ENCODE results near the gene KPNA1.

KPNA1 gene

GRCh38 chr3:122514123-122515019 is at the start of gene KPNA1:
Gene KPNA1, minus strand, starts transcription at chr3:122514939. Its CDS starts 18,374 bp downstream, at chr3:122496565.
- peak; percentile 87 for DNase-seq

- DNase-seq, result peak; percentile 84
Observed at GRCh38 chr3:122564155-122564912, 49.6 kb upstream of the KPNA1 start, which contains the start of the genes DTX3L and PARP9. Gene DTX3L, plus strand, starts transcription at chr3:122564338. Its CDS starts 89 bp downstream, at chr3:122564427. Gene PARP9, minus strand, starts transcription at chr3:122564300. Its CDS starts 4,680 bp downstream, at chr3:122559620.

GRCh38 chr3:122563717-122564025 is 48.9 kb upstream of the KPNA1 start:
- peak; percentile 39 for DNase-seq

- DNase-seq, result no peak
Observed at GRCh38 chr3:122562923-122563716, 48.4 kb upstream of the KPNA1 start.

GRCh38 chr3:122560680-122561079 is 45.9 kb upstream of the KPNA1 start:
- peak; percentile 57 for DNase-seq

GRCh38 chr3:122559906-122560305 is 45.2 kb upstream of the KPNA1 start:
- DNase-seq, result no peak

GRCh38 chr3:122558605-122559004 is 43.9 kb upstream of the KPNA1 start:
- DNase-seq, result no peak

- no peak for DNase-seq
Observed at GRCh38 chr3:122557356-122557755, 42.6 kb upstream of the KPNA1 start.

GRCh38 chr3:122555275-122556071 is 40.7 kb upstream of the KPNA1 start:
- DNase-seq, result no peak

- DNase-seq, result no peak
Observed at GRCh38 chr3:122553171-122553570, 38.4 kb upstream of the KPNA1 start.

GRCh38 chr3:122548619-122549018 is 33.9 kb upstream of the KPNA1 start:
- DNase-seq, result no peak

GRCh38 chr3:122548076-122548475 is 33.3 kb upstream of the KPNA1 start:
- no peak for DNase-seq

GRCh38 chr3:122546151-122546550 is 31.4 kb upstream of the KPNA1 start:
- no peak for DNase-seq

- DNase-seq, result no peak
Observed at GRCh38 chr3:122538956-122539490, 24.3 kb upstream of the KPNA1 start.

- no peak for DNase-seq
Observed at GRCh38 chr3:122536632-122537001, 21.9 kb upstream of the KPNA1 start.

GRCh38 chr3:122535964-122536631 is 21.4 kb upstream of the KPNA1 start:
- DNase-seq, result no peak

GRCh38 chr3:122533931-122534334 is 19.2 kb upstream of the KPNA1 start:
- DNase-seq, result peak; percentile 48

GRCh38 chr3:122533480-122533879 is 18.7 kb upstream of the KPNA1 start:
- no peak for DNase-seq

GRCh38 chr3:122530164-122530563 is 15.4 kb upstream of the KPNA1 start:
- DNase-seq, result no peak

GRCh38 chr3:122523317-122523716 is 8.6 kb upstream of the KPNA1 start:
- DNase-seq, result no peak

- DNase-seq, result no peak
Observed at GRCh38 chr3:122520861-122521260, 6.1 kb upstream of the KPNA1 start.

Data from stimulated activated CD8-positive, alpha-beta memory T cell treated with anti-CD3 and anti-CD28 coated beads, Interleukin-4, amount 100 ng/mL, for 48 hours (primary cell).